IMR-90 (cell line): ENCODE results near the gene SSH2. TPM values are rescaled to one million over a fixed set of nuclear protein-coding genes. Genes with fewer than 3 reads are reported as not detected.

ENCODE experiments used
- ATAC-seq: fragments of 200-7000 bp; cut with Tn5 transposase; 2 replicates; pipeline ENCODE4 v1.9.1; 2020; ENCODE audit warnings: low read depth, mild to moderate bottlenecking, moderate library complexity
- BruUV-seq: library from RNA; stranded (reverse); fragments of 400-500 nt; replicated peaks from 2 replicates; lab custom pipeline; 2021; lab: Mats Ljungman, UMichigan
- CTCF ChIA-PET: fragments of 300-600 bp; formaldehyde crosslinking; extraction: SDS; loops from one replicate; lab custom pipeline; 2021; ENCODE audit warnings: antibody characterized with exemption; lab: Yijun Ruan, JAX
- POLR2A ChIA-PET: fragments of 300-600 bp; sonication (Branson Sonifier 250); formaldehyde crosslinking; loops from one replicate; lab custom pipeline; 2022; ENCODE audit warnings: antibody characterized with exemption; ENCODE audit not compliant: unreplicated experiment; lab: Charles Lee
- DNase-seq: peaks from one replicate; pipeline ENCODE4 v3.0.0; 2013
- H2AFZ ChIP-seq: replicated peaks from 2 replicates; pipeline ENCODE3; 2013; ENCODE audit warnings: low read length, mild to moderate bottlenecking; ENCODE audit not compliant: poor library complexity
- H2AK5ac ChIP-seq: 2 replicates; pipeline ENCODE4 v1.6.1; 2013; ENCODE audit warnings: low read depth, low read length, inconsistent platforms
- H2AK9ac ChIP-seq: replicated peaks from 2 replicates; pipeline ENCODE3; 2013; ENCODE audit warnings: mild to moderate bottlenecking, low read depth, low read length, moderate library complexity; ENCODE audit not compliant: poor library complexity
- H2BK120ac ChIP-seq: 2 replicates; pipeline ENCODE4 v1.6.1; 2013; ENCODE audit warnings: low read depth, low read length, inconsistent platforms
- H2BK15ac ChIP-seq: 3 replicates; pipeline ENCODE4 v1.6.1; 2013; ENCODE audit warnings: low read depth, low read length, inconsistent platforms
- H2BK20ac ChIP-seq: 2 replicates; pipeline ENCODE4 v1.6.1; 2013; ENCODE audit warnings: low read depth, mild to moderate bottlenecking, inconsistent platforms, low read length, moderate library complexity
- H2BK5ac ChIP-seq: 2 replicates; pipeline ENCODE4 v1.6.1; 2013; ENCODE audit warnings: mild to moderate bottlenecking, low read depth, low read length, inconsistent platforms; ENCODE audit not compliant: poor library complexity, severe bottlenecking
- H3K14ac ChIP-seq: replicated peaks from 2 replicates; pipeline ENCODE4 v1.6.1; 2013; ENCODE audit warnings: low read depth, low read length, inconsistent platforms
- H3K18ac ChIP-seq: 2 replicates; pipeline ENCODE4 v1.6.1; 2013; ENCODE audit warnings: low read depth, low read length, control low read depth
- H3K23ac ChIP-seq: 2 replicates; pipeline ENCODE4 v1.6.1; 2013; ENCODE audit warnings: low read depth, low read length, inconsistent platforms
- H3K27ac ChIP-seq: 2 replicates; pipeline ENCODE4 v1.5.1; 2013; ENCODE audit warnings: mild to moderate bottlenecking, control low read depth, low read length; ENCODE audit not compliant: insufficient read depth
- H3K27me3 ChIP-seq: 2 replicates; pipeline ENCODE4 v1.6.1; 2013; ENCODE audit warnings: low read length; ENCODE audit not compliant: control insufficient read depth, insufficient read depth
- H3K36me3 ChIP-seq: 2 replicates; pipeline ENCODE4 v1.6.1; 2013; ENCODE audit warnings: low read length, mixed read lengths; ENCODE audit not compliant: control insufficient read depth, insufficient read depth
- H3K4ac ChIP-seq: 2 replicates; pipeline ENCODE4 v1.6.1; 2013; ENCODE audit warnings: low read depth, low read length, inconsistent platforms
- H3K4me1 ChIP-seq: 2 replicates; pipeline ENCODE4 v1.6.1; 2013; ENCODE audit warnings: low read length, mixed read lengths; ENCODE audit not compliant: control insufficient read depth, insufficient read depth
- H3K4me2 ChIP-seq: 2 replicates; pipeline ENCODE4 v1.6.1; 2013; ENCODE audit warnings: low read depth, mild to moderate bottlenecking, control low read depth, low read length, moderate library complexity
- H3K4me3 ChIP-seq: 2 replicates; pipeline ENCODE4 v1.5.1; 2013; ENCODE audit warnings: low read depth, mild to moderate bottlenecking, control low read depth, low read length, moderate library complexity; ENCODE audit not compliant: insufficient read depth
- H3K56ac ChIP-seq: 2 replicates; pipeline ENCODE4 v1.6.1; 2013; ENCODE audit warnings: low read length, inconsistent platforms; ENCODE audit not compliant: insufficient read depth; ENCODE audit errors: extremely low read depth
- H3K79me1 ChIP-seq, 2 experiments: 2 replicates each; pipeline ENCODE4 v1.6.1; 2013; ENCODE audit warnings: low read length in 2 of 2, inconsistent platforms in 1 of 2, low read depth in 1 of 2
- H3K9ac ChIP-seq: 2 replicates; pipeline ENCODE4 v1.6.1; 2013; ENCODE audit warnings: low read depth, low read length, control low read depth
- H3K9me1 ChIP-seq: 2 replicates; pipeline ENCODE4 v1.6.1; 2013; ENCODE audit warnings: low read length, inconsistent platforms; ENCODE audit not compliant: insufficient read depth
- H3K9me3 ChIP-seq: 2 replicates; pipeline ENCODE4 v1.6.1; 2013; ENCODE audit warnings: low read length; ENCODE audit not compliant: control insufficient read depth, insufficient read depth
- H4K20me1 ChIP-seq: 2 replicates; pipeline ENCODE4 v1.6.1; 2013; ENCODE audit warnings: low read length, inconsistent platforms; ENCODE audit not compliant: insufficient read depth
- H4K5ac ChIP-seq: 2 replicates; pipeline ENCODE4 v1.6.1; 2013; ENCODE audit warnings: mild to moderate bottlenecking, low read depth, low read length, control low read depth
- H4K8ac ChIP-seq, 2 experiments: 2 replicates each; pipeline ENCODE4 v1.6.1; 2013; ENCODE audit warnings: low read depth in 2 of 2, low read length in 2 of 2, control low read depth in 1 of 2, inconsistent platforms in 1 of 2
- H4K91ac ChIP-seq: 2 replicates; pipeline ENCODE4 v1.6.1; 2013; ENCODE audit warnings: low read depth, low read length, inconsistent platforms; ENCODE audit not compliant: insufficient read depth
- BHLHE40 ChIP-seq: fragments of 150-350 bp; IDR thresholded peaks from 2 replicates; pipeline ENCODE4 v1.6.1; 2016; ENCODE audit warnings: mild to moderate bottlenecking, low read depth, low read length
- CEBPB ChIP-seq: IDR thresholded peaks from 2 replicates; pipeline ENCODE4 v1.6.1; 2012; ENCODE audit warnings: low read depth, low read length, improper control_type of control experiment
- ELK1 ChIP-seq: fragments of 150-350 bp; IDR thresholded peaks from 2 replicates; pipeline ENCODE4 v1.6.1; 2016; ENCODE audit warnings: low read depth, mild to moderate bottlenecking, low read length, moderate library complexity, borderline replicate concordance
- FOS ChIP-seq: fragments of 150-350 bp; IDR thresholded peaks from 2 replicates; pipeline ENCODE4 v1.6.1; 2016; ENCODE audit warnings: low read depth, low read length
- MAFK ChIP-seq: IDR thresholded peaks from 2 replicates; pipeline ENCODE4 v1.6.1; 2012; ENCODE audit warnings: low read depth, low read length, improper control_type of control experiment
- MXI1 ChIP-seq: IDR thresholded peaks from 2 replicates; pipeline ENCODE4 v1.6.1; 2012; ENCODE audit warnings: low read depth, mild to moderate bottlenecking, low read length, moderate library complexity, borderline replicate concordance
- RAD21 ChIP-seq: IDR thresholded peaks from 2 replicates; pipeline ENCODE4 v1.6.1; 2012; ENCODE audit warnings: low read length, improper control_type of control experiment
- RCOR1 ChIP-seq: IDR thresholded peaks from 2 replicates; pipeline ENCODE4 v1.6.1; 2012; ENCODE audit warnings: mild to moderate bottlenecking, low read length, improper control_type of control experiment; ENCODE audit not compliant: insufficient replicate concordance
- WGBS, 2 experiments: methylation state at CpG; one replicate each; pipeline versions ENCODE4 v1.1.5 to v1.1.7; 2013; ENCODE audit warnings: missing lambda C conversion rate in 2 of 2; ENCODE audit not compliant: insufficient read length in 1 of 2; ENCODE audit errors: extremely low coverage in 2 of 2; 5-methylcytosine and 5-hydroxymethylcytosine counted together
- dilution Hi-C: fragments of 300-500 bp; cut with HindIII; formaldehyde crosslinking; loops from one replicate; pipeline ENCODE4 v1.14.3; 2018; ENCODE audit warnings: low sequenced_read_pairs; ENCODE audit not compliant: unreplicated experiment
- in situ Hi-C: fragments of 300-500 bp; cut with MboI; formaldehyde crosslinking; loops from 3 replicates; pipeline ENCODE4 v1.14.3; 2019; ENCODE audit warnings: low sequenced_read_pairs, inconsistent platforms, mixed read lengths
- intact Hi-C: fragments of 100-400 bp; cut with micrococcal nuclease; formaldehyde crosslinking; loops from 2 replicates; pipeline ENCODE4 v1.10.0; 2022
- polyA plus RNA-seq, 3 experiments: library from polyadenylated mRNA; depleted of rRNA; stranded (reverse); fragments of >200 nt; gene quantifications; 2 replicates each; pipeline ENCODE4 v1.2.3, GENCODE V29; 2012; ENCODE audit warnings: low replicate concordance in 1 of 3
- total RNA-seq: library from RNA; depleted of rRNA; stranded (reverse); fragments of >200 nt; gene quantifications from 2 replicates; pipeline ENCODE4 v1.2.3, GENCODE V29; 2012

Gene SSH2
- total and polyA plus RNA-seq, 2 of the 4 experiments (the other 2 are of a cell fraction), result 9.3 TPM

DNA sequence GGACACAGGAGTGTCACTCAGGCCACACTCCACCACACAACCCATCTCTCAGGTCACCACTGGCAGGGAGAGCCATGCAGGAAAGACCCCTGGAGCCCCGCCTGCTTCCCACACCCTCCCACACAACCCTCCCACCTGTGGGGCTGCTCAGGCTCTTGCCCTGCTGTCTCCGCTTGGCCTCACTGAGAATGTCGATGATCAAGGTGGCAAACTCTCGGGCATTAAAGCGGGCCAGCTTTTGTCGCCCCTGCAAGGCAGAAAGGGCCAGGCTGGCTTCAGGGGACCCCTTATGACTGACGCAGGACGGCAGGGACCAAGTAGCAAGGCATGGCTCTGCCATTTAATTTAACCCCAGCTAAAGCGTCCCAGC is 353.0 kb downstream of the SSH2 start:
- H3K14ac ChIP-seq, result no peak overlapping the region
- intact Hi-C loops (no loop called here), in situ Hi-C loops (no loop called here), dilution Hi-C loops (no loop called here)
- no peak for ATAC-seq
- no peak overlapping the region for H4K8ac ChIP-seq
- peaks cover 0 to 36% of the 10 kb centered on the region in 2 experiments; a peak in 3 of 4 replicates for H3K79me1 ChIP-seq
- no peaks in the 10 kb centered on the region; the same call in 1 of the 2 replicates for H3K9me1 ChIP-seq
- no peak overlapping the region for H3K27ac ChIP-seq
- H3K36me3 ChIP-seq, result peaks cover 67% of the 10 kb centered on the region
- H3K56ac ChIP-seq, result no peak overlapping the region
- no peaks in the 10 kb centered on the region for H3K27me3 ChIP-seq
- no peak overlapping the region for H3K18ac ChIP-seq
- H2AK5ac ChIP-seq, result no peak overlapping the region
- no peak overlapping the region for H2BK5ac ChIP-seq
- H2BK15ac ChIP-seq, result no peak overlapping the region
- peaks cover 7% of the 10 kb centered on the region for H4K20me1 ChIP-seq
- H2AFZ ChIP-seq, result no peak overlapping the region
- no peaks in the 10 kb centered on the region for H3K9me3 ChIP-seq
- no peak overlapping the region for H4K5ac ChIP-seq
- DNase-seq, result no peak
- no peak overlapping the region for H3K4me2 ChIP-seq
- POLR2A ChIA-PET, result no interaction called here
- H3K9ac ChIP-seq, result no peak overlapping the region
- H2AK9ac ChIP-seq, result no peak overlapping the region
- CTCF ChIA-PET, result interaction anchor here (1.5 kb wide), 1 partner anchor 207 kb away, joined by 3 read pairs; no protein-coding TSS in a partner anchor
- H3K4me1 ChIP-seq, result peaks cover 8% of the 10 kb centered on the region; the same call in 1 of the 2 replicates
- TF ChIP-seq RCOR1 (no peak), RAD21 (no peak), MAFK (no peak), BHLHE40 (no peak), CEBPB (no peak), ELK1 (no peak), MXI1 (no peak), FOS (no peak)
- no peak overlapping the region for H3K23ac ChIP-seq
- H4K91ac ChIP-seq, result no peak overlapping the region
- no peak overlapping the region for H2BK120ac ChIP-seq
- WGBS, 2 experiments, result 100% methylated on average over 7 of the region's 9 CpGs; no CpG with 5 or more reads in 1 of the 2 experiments
- H3K4me3 ChIP-seq, result no peak overlapping the region
- BruUV-seq, result no TSS peak
- no peak overlapping the region for H3K4ac ChIP-seq
- H2BK20ac ChIP-seq, result no peak overlapping the region
